Measurements from ENCODE around the gene GRM8. TPM values are rescaled to one million over a fixed set of nuclear protein-coding genes. Genes with fewer than 3 reads are reported as not detected.

Gene GRM8
- total and polyA plus RNA-seq, 9 of the 15 experiments (the other 6 are each of a cell fraction or from before 2014, with no cell fraction given): 0.13 TPM; not detected in 7

DNA sequence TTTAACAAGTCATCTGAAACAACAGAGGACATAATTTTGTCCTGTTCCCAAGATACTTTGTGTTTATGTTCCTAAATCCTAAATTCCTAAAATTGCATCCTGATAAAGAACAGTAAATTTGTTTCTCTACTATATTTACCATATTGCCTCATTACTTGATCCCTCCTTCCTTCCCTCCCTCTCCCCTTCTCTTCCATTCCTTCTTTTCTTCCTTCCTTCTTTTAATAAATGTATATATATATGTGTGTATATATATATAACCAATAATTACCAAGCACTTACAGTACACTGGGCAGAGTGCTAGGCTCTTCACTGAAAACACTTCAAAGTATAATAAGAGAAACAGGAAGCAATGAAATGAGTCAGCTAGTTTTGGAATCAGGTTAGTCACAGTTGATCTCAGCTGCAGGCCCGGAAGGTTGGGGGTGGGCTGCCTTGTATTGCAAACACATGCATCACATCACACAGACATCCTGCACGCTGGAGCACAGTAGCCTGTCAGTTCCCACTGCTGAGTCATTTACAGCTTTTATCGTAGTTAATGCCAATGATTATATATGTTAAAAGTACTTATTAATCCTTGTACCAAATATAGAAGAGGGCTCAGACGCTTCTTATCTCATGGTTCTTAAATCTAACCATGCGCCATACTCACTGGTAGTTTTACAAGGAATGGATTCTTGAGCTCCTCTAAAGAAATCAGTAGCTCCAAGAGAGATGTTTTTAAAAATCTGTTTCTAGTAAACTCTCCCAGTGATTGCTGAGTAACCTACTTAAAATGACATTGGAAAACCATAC is 551.7 kb downstream of the GRM8 start (continued):
- TF ChIP-seq ZNF561 (CRISPR knock-in tag; conservative IDR thresholded peaks at IDR 0.05) (no peak), MEF2A (IDR thresholded peaks at IDR 0.05; ENCODE audit: control insufficient read depth, low read depth, low read length) (no peak), TRIM24 (IDR thresholded peaks at IDR 0.05) (peak; percentile 93 to 95), PHF8 (IDR thresholded peaks at IDR 0.05; ENCODE audit: borderline replicate concordance, low read length) (no peak), GATAD2A (IDR thresholded peaks at IDR 0.05) (peak; percentile 61; the same call in 1 of the 2 replicates), ZNF274 (IDR thresholded peaks at IDR 0.05; ENCODE audit: borderline replicate concordance, low read depth, low read length) (no peak), ZKSCAN1 (IDR thresholded peaks at IDR 0.05; ENCODE audit: low read depth, low read length) (0 out of 2 replicates have a peak, but pooled peaks have one; percentile 50), HNRNPH1 (optimal IDR thresholded peaks at IDR 0.05; ENCODE audit: low read depth, low read length) (no peak), NUFIP1 (IDR thresholded peaks at IDR 0.05; ENCODE audit: partially characterized antibody) (no peak), CCNT2 (IDR thresholded peaks at IDR 0.05; ENCODE audit: borderline replicate concordance, extremely low read depth, insufficient read length, low read depth, low read length) (peak; percentile 88), NR3C1 (CRISPR knock-in tag; IDR thresholded peaks at IDR 0.05) (no peak), ZC3H11A (IDR thresholded peaks at IDR 0.05; ENCODE audit: low read depth, low read length) (no peak), EHMT2 (IDR thresholded peaks at IDR 0.05) (no peak), RBM39 (optimal IDR thresholded peaks at IDR 0.05; ENCODE audit: low read depth, low read length) (no peak), RFX5 (IDR thresholded peaks at IDR 0.05; ENCODE audit: low read depth, low read length) (no peak), ESRRA (IDR thresholded peaks at IDR 0.05; ENCODE audit: borderline replicate concordance, low read depth) (no peak), ZNF717 (CRISPR knock-in tag; IDR thresholded peaks at IDR 0.05) (no peak), SP2 (IDR thresholded peaks at IDR 0.05; ENCODE audit: extremely low read depth, low read depth, low read length, poor library complexity, severe bottlenecking) (no peak), SETDB1 (IDR thresholded peaks at IDR 0.05; ENCODE audit: low read length) (no peak), SLC30A9 (CRISPR knock-in tag; IDR thresholded peaks at IDR 0.05) (no peak), ZNF121 (CRISPR knock-in tag; conservative IDR thresholded peaks at IDR 0.05) (no peak), ZNF655 (CRISPR knock-in tag; IDR thresholded peaks at IDR 0.05) (no peak), SMAD4 (CRISPR knock-in tag; conservative IDR thresholded peaks at IDR 0.05) (peak; percentile 60; the same call in 1 of the 2 replicates), ZNF212 (CRISPR knock-in tag; IDR thresholded peaks at IDR 0.05) (no peak), NBN (IDR thresholded peaks at IDR 0.05; ENCODE audit: low read depth) (peak; percentile 93)

Data from K562 (cell line).